Measurements from ENCODE around the gene GART. TPM values are rescaled to one million over a fixed set of nuclear protein-coding genes. Genes with fewer than 3 reads are reported as not detected.
A peak's percentile ranks its signal among the peaks of the same experiment; 100 is the strongest.

Gene GART
- total RNA-seq, 1 experiment from 2014 or later: 162 TPM

- Histone ChIP-seq H4K20me1 (ENCODE audit: control insufficient read depth, insufficient read depth, insufficient read length) (no peaks in the 10 kb centered on the region), H2BK5ac (ENCODE audit: insufficient read length, low read length) (no peak overlapping the region), H3K4me2 (ENCODE audit: insufficient read depth, insufficient read length, low read length) (peak overlapping the region; percentile 98), H3T11ph (ENCODE audit: low read length) (no peak overlapping the region), H3K27ac (ENCODE audit: insufficient read length, low read depth, low read length) (no peak overlapping the region), H3K9me3 (ENCODE audit: control insufficient read depth, low read depth, low read length) (no peaks in the 10 kb centered on the region), H3K23ac (ENCODE audit: insufficient read length, low read depth, low read length) (no peak overlapping the region), H3K9ac (ENCODE audit: extremely low read depth, insufficient read length, low read length) (peak overlapping the region; percentile 100), H2BK120ac (ENCODE audit: low read depth, low read length, poor library complexity, severe bottlenecking) (no peak overlapping the region), H4K5ac (ENCODE audit: insufficient read length, low read depth, low read length) (no peak overlapping the region), H3K18ac (ENCODE audit: insufficient read length, low read depth, low read length) (no peak overlapping the region), H2AK5ac (ENCODE audit: insufficient read length, low read length) (no peak overlapping the region), H3K79me2 (ENCODE audit: insufficient read depth, low read length) (peaks cover 42% of the 10 kb centered on the region), H3K27me3 (ENCODE audit: insufficient read depth, low read length) (no peaks in the 10 kb centered on the region), H2BK15ac (ENCODE audit: low read depth, low read length) (no peak overlapping the region), H4K8ac (replicated peaks; ENCODE audit: insufficient read length, low read depth, low read length) (no peak overlapping the region), H3K14ac (ENCODE audit: insufficient read depth, low read length) (no peak overlapping the region), H3K23me2 (ENCODE audit: insufficient read length, low read depth, low read length, poor library complexity, severe bottlenecking) (no peaks in the 10 kb centered on the region), H3K79me1 (ENCODE audit: insufficient read depth, low read depth, low read length, poor library complexity, severe bottlenecking) (peaks cover 2% of the 10 kb centered on the region), H4K91ac (ENCODE audit: insufficient read length, low read depth, low read length) (no peak overlapping the region), H2BK20ac (ENCODE audit: low read depth, low read length, poor library complexity, severe bottlenecking) (no peak overlapping the region), H2AFZ (ENCODE audit: low read length) (no peak overlapping the region), H3K4ac (ENCODE audit: low read depth, low read length) (no peak overlapping the region), H3K56ac (ENCODE audit: insufficient read length, low read depth, low read length) (no peak overlapping the region), H2BK12ac (ENCODE audit: insufficient read length, low read depth, low read length) (no peak overlapping the region), H3K4me1 (ENCODE audit: insufficient read depth, low read length) (no peaks in the 10 kb centered on the region)
- Mint-ChIP-seq H3K4me3 (peak overlapping the region; percentile 97 to 99), H3K27me3 (ENCODE audit: low read depth) (no peaks in the 10 kb centered on the region), H3K36me3 (ENCODE audit: insufficient read depth in 1 of 3, low read depth in 3 of 3) (peaks cover 29 to 63% (median 44%) of the 10 kb centered on the region in 3 experiments), H3K9me3 (no peaks in the 10 kb centered on the region; a peak in 1 of 5 replicates), H3K4me1 (peaks cover 24 to 27% of the 10 kb centered on the region in 2 experiments), H3K27ac (peak overlapping the region in 2 of 3 experiments; percentile 100; a peak in 3 of 7 replicates)
- DNase-seq: no peak
- TF ChIP-seq CTCF (conservative IDR thresholded peaks at IDR 0.05): no peak
- WGBS (ENCODE audit: extremely low coverage, insufficient read length, low lambda C conversion rate): no CpG with 5 or more reads among the region's 8 CpGs
These were observed 2.7 kb upstream of the GART start for GRCh38 chr21:33544451-33545195.
